Prostate gland (tissue), 2 donors: Measurements from ENCODE around the gene CCDC85B.
A peak's percentile ranks its signal among the peaks of the same experiment; 100 is the strongest.

Source experiments
- POLR2A ChIP-seq: fragments of 450-650 bp; IDR thresholded peaks from one replicate; pipeline ENCODE4 v1.6.1; 2016; ENCODE audit warnings: antibody characterized with exemption, mild to moderate bottlenecking
- POLR2AphosphoS5 ChIP-seq: sonication (generic); formaldehyde crosslinking; IDR thresholded peaks from one replicate; pipeline ENCODE4 v1.6.1; 2017; ENCODE audit warnings: antibody characterized with exemption
- TF ChIP-seq, protein P1 (sequence below), 4 experiments: fragments of 200-600 bp in 2 of 4; fragments of 450-650 bp in 2 of 4; sonication (generic) in 2 of 4; IDR thresholded peaks; 1 replicate in 3 of 4; 2 replicates in 1 of 4; pipeline ENCODE4 v1.5.1; 2016 to 2019; ENCODE audit warnings: antibody characterized with exemption in 4 of 4, mild to moderate bottlenecking in 2 of 4, moderate library complexity in 2 of 4

DNA sequence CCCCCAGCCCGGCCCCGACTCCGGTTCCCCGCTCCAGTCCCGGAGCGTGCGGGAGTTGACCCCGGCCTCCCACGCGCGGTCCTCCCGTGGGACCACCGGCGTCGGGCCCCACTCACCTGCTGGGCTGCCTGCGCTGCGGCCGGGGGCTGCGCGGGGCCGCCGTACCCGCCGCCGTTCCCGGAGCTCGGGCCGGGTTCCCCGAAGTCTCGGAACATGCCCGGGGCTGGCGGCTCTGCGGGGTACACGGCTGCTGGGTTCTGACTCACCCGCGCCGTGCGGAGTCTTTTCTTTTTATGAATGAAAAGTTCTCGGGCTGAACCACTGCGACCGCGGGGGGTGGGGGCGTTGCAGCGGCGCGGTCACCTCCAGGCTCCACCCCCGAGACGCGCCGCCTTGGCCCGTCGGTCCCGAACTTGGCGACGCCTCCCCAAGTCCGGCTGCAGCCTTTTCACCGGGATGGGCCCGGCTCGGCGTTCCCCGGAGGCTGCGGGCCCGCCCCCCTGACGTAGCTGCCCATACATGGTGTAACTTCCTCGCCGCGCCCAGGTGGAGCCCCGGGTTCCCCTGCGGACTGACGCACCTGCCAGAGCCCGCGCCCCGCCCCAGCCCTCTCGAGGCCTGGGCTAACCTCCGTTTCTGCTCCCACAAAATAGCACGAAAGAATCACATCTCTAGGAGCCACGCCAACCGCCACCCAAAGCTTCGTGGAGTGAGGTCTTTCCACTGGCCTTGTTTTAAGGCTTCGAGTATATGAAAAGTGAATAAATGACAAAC, 9.8 kb downstream of the CCDC85B start, which contains the start of gene FOSL1:
- TF ChIP-seq, protein P1, sequence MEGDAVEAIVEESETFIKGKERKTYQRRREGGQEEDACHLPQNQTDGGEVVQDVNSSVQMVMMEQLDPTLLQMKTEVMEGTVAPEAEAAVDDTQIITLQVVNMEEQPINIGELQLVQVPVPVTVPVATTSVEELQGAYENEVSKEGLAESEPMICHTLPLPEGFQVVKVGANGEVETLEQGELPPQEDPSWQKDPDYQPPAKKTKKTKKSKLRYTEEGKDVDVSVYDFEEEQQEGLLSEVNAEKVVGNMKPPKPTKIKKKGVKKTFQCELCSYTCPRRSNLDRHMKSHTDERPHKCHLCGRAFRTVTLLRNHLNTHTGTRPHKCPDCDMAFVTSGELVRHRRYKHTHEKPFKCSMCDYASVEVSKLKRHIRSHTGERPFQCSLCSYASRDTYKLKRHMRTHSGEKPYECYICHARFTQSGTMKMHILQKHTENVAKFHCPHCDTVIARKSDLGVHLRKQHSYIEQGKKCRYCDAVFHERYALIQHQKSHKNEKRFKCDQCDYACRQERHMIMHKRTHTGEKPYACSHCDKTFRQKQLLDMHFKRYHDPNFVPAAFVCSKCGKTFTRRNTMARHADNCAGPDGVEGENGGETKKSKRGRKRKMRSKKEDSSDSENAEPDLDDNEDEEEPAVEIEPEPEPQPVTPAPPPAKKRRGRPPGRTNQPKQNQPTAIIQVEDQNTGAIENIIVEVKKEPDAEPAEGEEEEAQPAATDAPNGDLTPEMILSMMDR (IDR thresholded peaks at IDR 0.05) = no peak
- TF ChIP-seq POLR2A = peak; percentile 86
- TF ChIP-seq POLR2AphosphoS5 = peak; percentile 88
